Measurements from ENCODE around the gene LMOD1.
"Not testable (repeated sequence)": the region's sequence is repeated elsewhere in the genome, so short reads cannot be mapped to it uniquely, and the experiment has no call there.

Gene LMOD1

DNA sequence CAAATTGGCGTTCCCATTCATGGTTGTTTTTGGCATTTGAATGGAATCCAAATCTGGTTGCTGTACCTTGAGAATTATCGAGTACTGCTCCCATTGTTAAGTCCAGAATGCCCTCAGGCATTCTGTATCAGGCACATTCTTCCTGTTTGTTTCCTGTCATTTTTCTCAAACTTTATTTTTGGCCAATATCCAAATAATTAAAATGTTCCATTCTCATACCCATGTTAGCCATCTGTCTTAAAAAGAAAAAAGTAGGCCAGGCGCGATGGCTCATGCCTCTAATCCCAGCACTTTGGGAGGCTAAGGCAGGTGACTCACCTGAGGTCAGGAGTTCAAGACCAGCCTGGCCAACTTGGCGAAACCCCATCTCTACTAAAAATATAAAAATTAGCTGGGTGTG, 86.9 kb downstream of the LMOD1 start:
- DNase-seq (ENCODE audit: low spot score): no peak

DNA sequence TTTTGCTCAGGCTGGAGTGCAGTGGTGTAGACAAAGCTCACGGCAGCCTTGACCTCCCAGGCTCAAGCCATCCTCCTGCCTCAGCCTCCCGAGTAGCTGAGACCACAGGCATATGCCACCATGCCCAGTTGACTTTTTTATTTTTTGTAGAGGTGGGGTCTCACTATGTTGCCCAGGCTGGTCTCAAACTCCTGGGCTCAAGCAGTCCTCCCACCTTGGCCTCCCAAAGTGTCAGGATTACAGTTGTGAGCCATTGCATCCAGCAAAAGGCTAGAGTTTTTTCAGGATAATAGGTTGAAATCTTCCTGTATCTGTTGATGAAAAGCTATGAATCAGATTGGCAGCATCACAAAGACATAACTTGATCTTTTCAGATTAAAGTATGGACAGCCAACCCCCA, 89.6 kb downstream of the LMOD1 start:
- DNase-seq (ENCODE audit: low spot score): not testable (repeated sequence)

DNA sequence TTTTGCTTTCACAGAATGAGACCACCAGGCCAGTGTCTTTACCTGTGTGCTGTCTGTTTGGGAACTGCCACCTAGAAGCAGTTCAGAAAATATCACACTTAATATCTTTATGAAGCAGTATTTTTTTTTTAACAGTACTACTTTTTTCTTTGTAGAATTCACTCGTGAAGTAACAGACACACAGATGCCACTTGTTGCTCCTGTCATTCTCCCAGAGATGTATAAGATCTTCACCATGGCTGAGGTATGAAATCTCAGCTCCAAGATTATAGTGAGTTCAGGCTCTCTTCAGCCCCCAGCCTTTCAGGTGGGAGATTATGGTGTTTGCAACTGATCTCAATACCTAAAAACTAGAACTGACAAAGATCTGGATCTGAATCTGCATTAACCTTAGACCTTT, 94.4 kb downstream of the LMOD1 start:
- no peak for DNase-seq (ENCODE audit: low spot score)

DNA sequence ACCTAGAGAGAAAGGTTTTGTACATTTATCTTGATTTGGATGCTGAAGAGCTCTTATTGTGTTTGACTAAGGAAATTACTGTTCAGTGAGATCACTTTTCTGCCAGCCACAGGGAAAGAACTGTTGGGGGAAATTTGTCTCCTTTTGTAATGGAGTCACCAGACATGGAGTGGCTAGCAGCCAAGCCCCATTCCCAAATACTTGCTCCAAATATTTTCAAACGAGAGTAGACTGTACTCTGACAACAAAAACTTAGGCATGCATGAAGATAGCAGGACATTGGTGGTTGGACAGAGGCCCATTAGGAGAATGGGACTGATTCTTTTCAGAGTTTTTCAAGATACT, 96.3 kb downstream of the LMOD1 start:
- no peak for DNase-seq (ENCODE audit: low spot score)

DNA sequence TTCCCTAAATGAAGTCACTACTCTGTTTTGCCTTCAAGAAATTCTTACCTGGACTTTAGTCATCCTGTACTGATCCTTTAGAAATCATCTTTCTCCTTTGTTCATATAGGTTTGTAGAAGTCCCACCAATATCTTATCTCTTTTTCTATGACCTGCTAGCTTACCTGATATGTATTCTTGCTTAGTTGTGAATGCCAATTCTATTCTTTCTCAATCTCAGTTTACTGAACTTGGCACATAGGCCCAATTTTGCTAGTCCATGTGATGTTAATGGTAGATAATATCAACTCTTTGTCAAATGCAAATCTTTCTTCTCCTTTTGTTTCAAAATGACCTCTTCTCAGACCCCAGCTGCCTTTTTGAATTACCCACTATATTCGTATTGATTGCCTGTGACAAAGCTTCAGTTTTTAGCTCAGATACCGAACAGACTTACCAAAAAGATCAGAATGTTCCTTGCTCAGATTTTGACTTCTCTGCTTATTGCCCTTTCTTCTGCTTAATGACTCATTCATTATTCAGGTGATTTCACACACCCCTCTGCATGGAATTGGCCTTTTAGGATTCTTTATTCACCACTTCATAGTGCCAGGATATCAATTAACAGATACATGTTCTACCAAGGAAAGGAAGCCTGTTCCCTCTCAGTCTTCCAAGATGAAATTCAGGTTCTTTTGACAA, 96.8 kb downstream of the LMOD1 start:
- no peak for DNase-seq (ENCODE audit: low spot score)

DNA sequence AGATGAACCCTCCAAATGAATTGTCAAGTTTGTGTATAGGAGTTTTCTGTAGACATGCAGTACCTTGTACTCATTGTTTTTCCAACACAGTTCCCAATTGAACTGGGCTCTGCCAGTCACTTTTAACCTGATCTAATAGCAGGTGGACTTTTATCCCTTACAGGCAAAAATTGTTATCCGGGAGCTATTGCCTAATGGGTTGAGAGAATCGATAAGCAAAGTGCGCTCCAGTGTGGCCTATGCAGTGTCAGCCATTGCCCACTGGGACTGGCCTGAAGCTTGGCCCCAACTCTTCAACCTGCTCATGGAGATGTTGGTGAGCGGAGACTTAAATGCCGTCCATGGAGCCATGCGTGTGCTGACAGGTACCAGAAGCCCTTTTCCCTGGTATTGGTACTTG, 98.1 kb downstream of the LMOD1 start:
- no peak for DNase-seq (ENCODE audit: low spot score)

DNA sequence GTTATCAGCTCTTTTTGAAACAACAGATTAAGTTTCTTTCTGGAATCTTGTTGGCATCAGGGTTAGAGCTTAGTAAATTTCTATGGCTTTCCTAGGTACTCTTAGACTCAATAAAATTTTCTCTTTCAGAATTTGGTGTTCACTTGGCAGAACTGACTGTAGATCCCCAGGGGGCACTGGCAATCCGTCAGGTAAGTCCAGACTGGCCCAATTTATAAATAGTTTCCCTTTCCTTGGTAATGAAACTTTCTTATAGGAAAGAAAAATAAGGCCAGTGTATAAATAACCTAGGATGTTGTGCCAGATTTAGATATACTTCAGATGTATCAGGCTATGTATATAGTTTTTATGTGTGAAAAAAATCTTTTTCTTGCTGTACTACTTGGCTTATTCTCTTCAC, 99.2 kb downstream of the LMOD1 start:
- DNase-seq (ENCODE audit: low spot score): no peak

Measured in HuH-7.5 (cell line).